Measurements from ENCODE around the gene ERICH6. TPM values are rescaled to one million over a fixed set of nuclear protein-coding genes. Genes with fewer than 3 reads are reported as not detected.

Gene ERICH6
- total RNA-seq, 1 donor from 2014 or later: 0.69 TPM

GRCh38 chr3:150723946-150724345, 20.2 kb upstream of the ERICH6 start:
- no peak for TF ChIP-seq CTCF (IDR thresholded peaks at IDR 0.05; ENCODE audit: partially characterized antibody, unreplicated experiment)
- Mint-ChIP-seq H3K9me3 (ENCODE audit: unreplicated experiment) (no peaks in the 10 kb centered on the region), H3K4me3 (ENCODE audit: unreplicated experiment) (no peak overlapping the region), H3K27ac (ENCODE audit: unreplicated experiment) (no peak overlapping the region), H3K36me3 (ENCODE audit: unreplicated experiment) (no peaks in the 10 kb centered on the region), H3K27me3 (ENCODE audit: unreplicated experiment) (peaks cover 3% of the 10 kb centered on the region), H3K4me1 (ENCODE audit: low read depth, unreplicated experiment) (peaks cover 2% of the 10 kb centered on the region)
- DNase-seq: no peak

GRCh38 chr3:150722267-150722666, 18.5 kb upstream of the ERICH6 start:
- H3K4me3 Mint-ChIP-seq (ENCODE audit: unreplicated experiment): no peak overlapping the region
- DNase-seq: no peak
- no peaks in the 10 kb centered on the region for H3K36me3 Mint-ChIP-seq (ENCODE audit: unreplicated experiment)
- H3K27ac Mint-ChIP-seq (ENCODE audit: unreplicated experiment): no peak overlapping the region
- H3K9me3 Mint-ChIP-seq (ENCODE audit: unreplicated experiment): no peaks in the 10 kb centered on the region
- H3K27me3 Mint-ChIP-seq (ENCODE audit: unreplicated experiment): peaks cover 3% of the 10 kb centered on the region
- H3K4me1 Mint-ChIP-seq (ENCODE audit: low read depth, unreplicated experiment): peaks cover 2% of the 10 kb centered on the region
- TF ChIP-seq CTCF (IDR thresholded peaks at IDR 0.05; ENCODE audit: partially characterized antibody, unreplicated experiment): no peak

- no peak overlapping the region for H3K27ac Mint-ChIP-seq (ENCODE audit: unreplicated experiment)
- TF ChIP-seq CTCF (IDR thresholded peaks at IDR 0.05; ENCODE audit: partially characterized antibody, unreplicated experiment): peak; percentile 94
- no peaks in the 10 kb centered on the region for H3K9me3 Mint-ChIP-seq (ENCODE audit: unreplicated experiment)
- H3K27me3 Mint-ChIP-seq (ENCODE audit: unreplicated experiment): peaks cover 3% of the 10 kb centered on the region
- peaks cover 2% of the 10 kb centered on the region for H3K4me1 Mint-ChIP-seq (ENCODE audit: low read depth, unreplicated experiment)
- DNase-seq: peak; percentile 55
- peak overlapping the region; percentile 78 for H3K4me3 Mint-ChIP-seq (ENCODE audit: unreplicated experiment)
- no peaks in the 10 kb centered on the region for H3K36me3 Mint-ChIP-seq (ENCODE audit: unreplicated experiment)
Observed at GRCh38 chr3:150721285-150722130, 17.8 kb upstream of the ERICH6 start.

- no peaks in the 10 kb centered on the region for H3K9me3 Mint-ChIP-seq (ENCODE audit: unreplicated experiment)
- peaks cover 2% of the 10 kb centered on the region for H3K4me1 Mint-ChIP-seq (ENCODE audit: low read depth, unreplicated experiment)
- no peak overlapping the region for H3K27ac Mint-ChIP-seq (ENCODE audit: unreplicated experiment)
- no peak for TF ChIP-seq CTCF (IDR thresholded peaks at IDR 0.05; ENCODE audit: partially characterized antibody, unreplicated experiment)
- no peaks in the 10 kb centered on the region for H3K36me3 Mint-ChIP-seq (ENCODE audit: unreplicated experiment)
- peaks cover 3% of the 10 kb centered on the region for H3K27me3 Mint-ChIP-seq (ENCODE audit: unreplicated experiment)
- no peak for DNase-seq
- H3K4me3 Mint-ChIP-seq (ENCODE audit: unreplicated experiment): no peak overlapping the region
Observed at GRCh38 chr3:150720444-150720843, 16.7 kb upstream of the ERICH6 start.

- Mint-ChIP-seq H3K27ac (ENCODE audit: unreplicated experiment) (no peak overlapping the region), H3K4me3 (ENCODE audit: unreplicated experiment) (no peak overlapping the region), H3K27me3 (ENCODE audit: unreplicated experiment) (no peaks in the 10 kb centered on the region), H3K4me1 (ENCODE audit: low read depth, unreplicated experiment) (no peaks in the 10 kb centered on the region), H3K9me3 (ENCODE audit: unreplicated experiment) (peaks cover 10% of the 10 kb centered on the region), H3K36me3 (ENCODE audit: unreplicated experiment) (peaks cover 45% of the 10 kb centered on the region)
- no peak for DNase-seq
- no peak for TF ChIP-seq CTCF (IDR thresholded peaks at IDR 0.05; ENCODE audit: partially characterized antibody, unreplicated experiment)
Observed at GRCh38 chr3:150710097-150710496, 6.4 kb upstream of the ERICH6 start.
